Loucy (cell line): ENCODE measurements around the gene CELA1.

Experiments used
- EZH2phosphoT487 ChIP-seq: fragments of 200-600 bp; IDR thresholded peaks from 2 replicates; pipeline ENCODE4 v1.6.1; 2018; ENCODE audit warnings: antibody characterized with exemption, mild to moderate bottlenecking, moderate library complexity, borderline replicate concordance
- TF ChIP-seq, protein P1 (sequence below): fragments of 200-600 bp; sonication (generic); conservative IDR thresholded peaks from 2 replicates; pipeline ENCODE4 v1.5.1; 2014; ENCODE audit warnings: mild to moderate bottlenecking, antibody characterized with exemption, low read length

DNA sequence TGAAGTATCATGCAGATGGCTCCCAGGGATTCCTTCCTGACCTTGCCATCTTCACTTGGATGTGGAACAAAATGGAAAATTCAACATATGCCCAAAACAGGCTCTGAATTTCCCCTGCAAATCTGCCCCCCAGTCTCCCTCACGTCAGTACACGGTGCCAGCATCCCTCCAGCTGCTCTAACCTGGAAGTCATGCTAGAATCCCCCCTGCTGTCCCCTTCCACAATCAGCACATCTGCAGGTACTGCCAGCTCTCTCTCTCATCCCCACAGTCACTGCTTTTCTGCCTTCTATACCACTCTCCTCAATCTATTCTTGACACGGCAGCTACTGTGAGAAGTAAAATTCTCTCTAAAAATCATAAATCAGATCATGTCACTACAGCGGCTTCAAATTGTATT, 23.1 kb upstream of the CELA1 start:
- TF ChIP-seq, protein P1, sequence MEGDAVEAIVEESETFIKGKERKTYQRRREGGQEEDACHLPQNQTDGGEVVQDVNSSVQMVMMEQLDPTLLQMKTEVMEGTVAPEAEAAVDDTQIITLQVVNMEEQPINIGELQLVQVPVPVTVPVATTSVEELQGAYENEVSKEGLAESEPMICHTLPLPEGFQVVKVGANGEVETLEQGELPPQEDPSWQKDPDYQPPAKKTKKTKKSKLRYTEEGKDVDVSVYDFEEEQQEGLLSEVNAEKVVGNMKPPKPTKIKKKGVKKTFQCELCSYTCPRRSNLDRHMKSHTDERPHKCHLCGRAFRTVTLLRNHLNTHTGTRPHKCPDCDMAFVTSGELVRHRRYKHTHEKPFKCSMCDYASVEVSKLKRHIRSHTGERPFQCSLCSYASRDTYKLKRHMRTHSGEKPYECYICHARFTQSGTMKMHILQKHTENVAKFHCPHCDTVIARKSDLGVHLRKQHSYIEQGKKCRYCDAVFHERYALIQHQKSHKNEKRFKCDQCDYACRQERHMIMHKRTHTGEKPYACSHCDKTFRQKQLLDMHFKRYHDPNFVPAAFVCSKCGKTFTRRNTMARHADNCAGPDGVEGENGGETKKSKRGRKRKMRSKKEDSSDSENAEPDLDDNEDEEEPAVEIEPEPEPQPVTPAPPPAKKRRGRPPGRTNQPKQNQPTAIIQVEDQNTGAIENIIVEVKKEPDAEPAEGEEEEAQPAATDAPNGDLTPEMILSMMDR, result no peak
- TF ChIP-seq EZH2phosphoT487, result no peak
